GM19452 (cell line): Measurements from ENCODE around the gene KIF21A.

Source experiments
- ATAC-seq: cut with Tn5 transposase; IDR thresholded peaks from one replicate; pipeline ENCODE4 v1.9.1; 2021; ENCODE audit not compliant: unreplicated experiment

KIF21A gene

DNA sequence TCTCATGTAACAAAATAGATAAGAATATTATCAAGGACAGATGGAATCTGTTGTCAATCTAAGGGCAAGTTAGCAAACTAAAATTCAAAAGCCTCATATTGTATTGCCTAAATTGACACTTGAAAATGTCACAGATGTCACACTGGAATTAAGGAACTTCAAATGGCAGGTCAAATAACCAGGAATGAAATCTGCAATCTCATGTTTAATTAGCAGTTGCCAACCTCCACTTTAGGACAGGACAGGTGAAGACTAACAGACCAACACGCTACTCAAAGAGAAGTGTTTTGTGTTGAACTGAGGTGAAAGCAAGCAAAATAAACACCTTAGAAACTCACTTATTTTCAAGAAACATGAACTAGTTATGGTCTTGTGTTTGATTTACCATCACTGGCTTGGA is 11.1 kb downstream of the KIF21A start:
- ATAC-seq = no peak

DNA sequence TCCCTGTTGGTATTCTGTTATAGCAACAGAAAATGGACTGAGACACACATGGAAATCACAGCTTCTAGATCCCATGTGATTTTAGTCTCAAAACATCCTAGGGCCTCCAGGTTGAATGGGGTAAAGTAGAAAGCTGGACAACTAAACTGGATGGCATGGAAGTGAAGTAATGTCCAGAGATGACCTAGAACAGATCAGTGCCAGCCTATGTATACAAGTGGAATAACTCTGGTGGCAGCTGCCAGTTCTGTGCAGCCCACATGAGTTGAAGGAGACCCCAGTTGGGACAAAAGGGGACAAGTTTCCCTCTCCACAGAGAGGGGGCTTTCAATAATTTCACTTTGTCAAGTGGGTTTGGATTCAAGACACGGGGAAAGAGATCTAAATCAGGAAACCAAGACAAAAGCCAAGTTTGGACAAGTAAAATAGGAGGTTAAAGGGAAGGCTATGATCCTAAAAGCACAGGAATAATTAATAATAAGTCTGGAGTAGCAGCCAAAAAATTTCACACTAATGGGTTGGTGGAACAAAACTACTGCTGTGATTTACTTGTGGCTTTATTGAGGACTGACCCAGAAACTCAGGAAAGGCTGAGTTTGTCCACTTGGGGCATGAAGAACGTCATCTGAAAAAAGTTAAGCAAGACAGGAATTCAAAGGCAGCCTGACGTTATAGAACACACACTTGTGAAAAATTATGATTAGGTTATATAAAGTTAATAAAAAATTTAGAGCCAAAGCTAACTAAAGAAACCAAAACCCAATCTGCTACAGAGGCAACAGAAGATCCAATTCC is 11.7 kb downstream of the KIF21A start:
- ATAC-seq = no peak

DNA sequence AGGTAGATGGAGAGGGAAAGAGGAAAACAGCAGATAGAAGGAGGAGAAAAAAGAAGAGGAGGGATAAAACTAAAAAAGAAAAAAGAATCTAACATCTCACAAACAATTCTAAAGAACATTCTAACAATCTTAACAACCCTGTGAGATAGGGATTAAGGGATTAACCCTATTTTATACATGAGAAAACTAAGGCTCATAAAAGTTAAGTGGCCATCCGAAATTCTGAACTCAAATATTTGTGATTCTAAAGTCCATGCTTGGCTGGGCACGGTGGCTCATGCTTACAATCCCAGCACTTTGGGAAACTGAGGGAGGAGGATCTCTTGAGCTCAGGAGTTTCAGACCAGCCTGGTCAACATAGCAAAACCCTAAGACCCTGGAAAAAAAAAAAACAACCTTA is 13.1 kb downstream of the KIF21A start:
- no peak for ATAC-seq

DNA sequence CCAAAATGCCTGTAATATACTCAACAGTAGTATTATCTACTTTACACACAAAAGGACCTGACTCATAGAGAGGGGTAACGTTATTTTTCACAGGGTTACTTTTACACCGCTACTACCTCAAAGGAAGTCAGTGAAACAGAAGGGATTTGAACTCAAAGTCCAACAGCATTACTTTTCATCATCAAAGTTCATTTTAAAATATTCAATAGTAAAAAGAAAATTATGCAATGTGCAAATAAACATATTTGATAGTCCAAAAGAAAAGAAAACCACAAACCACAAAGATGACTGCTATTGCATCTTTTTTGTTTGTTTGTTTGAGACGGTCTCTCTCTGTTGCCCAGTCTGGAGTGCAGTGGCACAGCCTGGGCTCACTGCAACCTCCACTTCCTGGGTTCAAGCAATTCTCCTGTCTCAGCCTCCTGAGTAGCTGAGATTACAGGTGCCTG is 15.5 kb downstream of the KIF21A start:
- ATAC-seq = no peak

DNA sequence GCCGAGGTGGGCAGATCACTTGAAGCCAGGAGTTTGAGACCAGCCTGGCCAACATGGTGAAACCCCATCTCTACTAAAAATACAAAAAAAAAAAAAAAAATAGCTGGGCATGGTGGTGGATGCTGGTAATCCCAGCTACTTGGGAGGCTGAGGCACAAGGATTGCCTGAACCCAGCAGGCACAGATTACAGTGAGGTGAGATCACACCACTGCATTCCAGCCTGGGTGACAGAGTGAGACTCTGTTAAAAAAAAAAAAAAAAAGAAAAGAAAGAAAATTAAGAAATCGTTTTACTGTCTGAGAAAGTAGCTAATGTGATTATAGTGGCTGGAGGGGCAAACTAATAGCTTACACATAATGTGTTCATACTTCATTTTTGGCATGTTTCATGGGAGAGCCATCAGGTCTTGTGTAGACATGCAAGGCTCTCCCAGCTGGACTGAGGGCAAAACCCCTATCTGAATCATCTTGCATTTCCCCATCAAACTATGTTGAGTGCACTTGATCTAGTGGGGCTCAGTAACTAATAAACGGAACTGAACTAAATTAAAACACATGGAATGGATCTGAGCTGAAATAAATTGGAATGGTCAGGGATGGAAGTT is 16.2 kb downstream of the KIF21A start:
- ATAC-seq = no peak

DNA sequence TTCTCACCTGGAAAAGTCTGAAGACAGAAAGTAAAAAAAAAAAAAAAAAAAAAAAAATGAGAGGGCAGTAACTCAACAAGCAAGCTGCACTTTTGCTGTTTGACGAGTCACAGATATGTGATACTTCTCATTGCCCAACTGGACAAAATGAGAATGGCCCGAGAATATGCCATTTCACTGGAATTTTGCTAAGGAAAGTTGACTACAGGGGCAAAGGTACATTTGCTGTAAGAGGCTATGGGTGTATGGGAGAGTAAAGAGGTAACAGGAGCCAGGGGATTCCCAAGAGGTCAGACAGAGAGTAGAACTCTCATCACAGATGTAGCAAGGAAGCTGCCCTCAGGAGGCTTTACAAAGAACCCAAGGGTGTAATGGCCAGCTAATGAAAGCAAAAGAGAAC is 22.9 kb downstream of the KIF21A start:
- no peak for ATAC-seq

DNA sequence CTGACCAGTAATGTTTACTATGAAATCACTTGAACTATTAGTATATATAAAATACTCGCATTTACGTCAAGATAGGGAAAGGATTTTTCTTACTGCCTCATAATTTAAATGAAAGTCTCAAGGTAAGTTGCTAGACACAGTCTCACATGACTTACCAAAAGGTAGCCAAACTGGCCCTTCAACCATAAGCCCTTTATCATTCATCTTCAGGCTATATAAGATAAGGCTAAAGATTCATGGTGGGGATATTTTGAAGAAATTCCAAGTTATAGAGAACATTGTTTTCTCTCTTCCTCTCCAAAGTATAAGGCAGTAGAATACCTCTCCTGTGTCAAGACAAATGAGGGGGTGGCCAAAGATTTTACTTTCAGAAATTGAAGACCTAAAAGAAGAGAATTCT is 23.4 kb downstream of the KIF21A start:
- no peak for ATAC-seq

DNA sequence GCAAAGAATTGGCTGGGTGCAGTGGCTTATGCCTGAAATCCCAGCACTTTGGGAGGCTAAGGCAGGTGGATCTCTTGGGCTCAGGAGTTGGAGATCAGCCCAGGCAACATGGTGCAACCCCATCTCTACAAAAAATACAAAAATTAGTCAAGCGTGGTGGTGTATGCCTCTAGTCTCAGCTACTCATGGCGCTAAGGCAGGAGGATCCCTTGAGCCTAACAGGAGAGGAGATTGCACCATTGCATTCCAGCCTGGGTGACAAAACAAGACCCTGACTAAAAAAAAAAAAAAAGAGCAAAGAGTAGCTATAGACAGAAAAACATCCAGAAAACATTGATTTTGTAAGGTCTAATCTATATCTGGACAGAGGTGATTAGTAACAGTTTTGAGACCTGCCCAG is 25.0 kb downstream of the KIF21A start:
- no peak for ATAC-seq

DNA sequence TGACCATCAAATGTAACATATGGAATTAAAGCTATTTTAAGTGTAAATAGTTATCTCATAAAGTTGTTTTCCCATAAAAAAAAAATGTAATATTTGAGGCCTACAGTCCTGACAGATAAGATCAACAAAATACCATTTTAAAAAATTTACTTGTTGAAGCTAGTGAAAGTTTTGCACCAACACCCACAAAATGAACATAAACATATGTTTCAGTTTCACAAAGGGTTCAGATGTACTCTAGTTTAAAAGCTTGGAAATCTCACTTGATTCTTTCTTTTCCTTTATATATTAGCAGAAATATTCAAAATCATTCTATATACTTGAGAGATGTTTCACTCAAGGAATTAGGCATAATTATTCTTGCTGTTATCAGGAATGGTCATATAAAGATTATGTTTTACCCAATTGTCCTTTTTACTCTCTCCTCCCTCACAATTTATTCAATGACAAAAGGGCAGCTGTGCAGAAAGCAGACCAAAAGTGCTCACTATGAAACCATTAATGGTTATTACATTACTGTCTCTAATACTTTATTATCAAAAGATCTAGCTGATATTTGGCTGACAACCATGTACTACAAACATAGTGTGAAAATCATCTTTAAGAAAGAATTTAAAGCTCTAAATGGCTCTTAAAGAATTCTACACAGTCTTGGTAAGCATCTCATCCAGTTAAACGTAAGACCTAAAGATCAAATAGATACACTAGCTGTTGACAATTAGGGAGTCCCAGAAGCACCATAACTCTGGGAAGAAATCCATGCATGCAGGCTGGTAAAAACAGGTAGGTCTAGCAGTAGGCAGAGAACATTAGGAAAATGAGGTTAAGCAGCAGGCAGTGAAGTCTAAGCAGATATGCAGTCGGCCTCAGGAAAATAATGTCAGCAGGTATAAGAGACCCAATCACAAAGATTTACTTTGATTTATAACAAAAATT is 28.8 kb downstream of the KIF21A start:
- no peak for ATAC-seq

DNA sequence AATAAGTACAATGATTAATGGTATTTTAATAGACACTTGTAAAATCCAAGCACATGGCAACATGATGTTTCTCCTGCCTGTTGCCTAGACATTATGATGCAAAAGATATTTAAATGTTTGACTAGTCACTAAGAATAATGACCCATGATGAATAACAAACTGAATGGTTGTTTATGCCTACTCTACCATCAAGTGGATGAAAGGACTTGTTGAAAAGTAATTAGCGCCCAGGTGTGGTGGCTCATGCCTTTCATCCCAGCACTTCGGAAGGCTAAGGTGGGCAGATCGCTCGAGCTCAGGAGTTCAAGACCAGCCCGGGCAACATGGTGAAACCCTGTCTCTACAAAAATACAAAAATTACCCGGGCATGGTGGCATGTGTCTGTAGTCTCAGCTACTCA is 30.7 kb downstream of the KIF21A start:
- no peak for ATAC-seq

DNA sequence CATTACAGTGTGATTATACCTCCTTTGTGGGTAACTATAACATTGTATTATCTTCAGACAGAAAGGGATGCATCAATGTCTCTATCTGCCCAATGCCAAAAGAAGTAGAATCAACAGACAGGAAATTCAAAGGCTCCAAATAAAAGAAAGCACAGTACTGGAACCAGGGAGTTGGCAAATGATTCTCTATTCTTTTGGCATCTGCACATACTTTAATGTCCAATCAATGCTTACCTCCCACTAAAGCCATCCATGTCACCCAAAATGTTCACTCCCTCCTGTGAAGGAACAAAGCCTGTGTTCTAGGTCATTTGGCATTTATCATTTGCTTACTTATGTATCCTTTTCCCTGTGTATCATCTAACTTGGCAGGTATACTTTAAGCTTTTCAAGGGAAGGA is 36.7 kb downstream of the KIF21A start:
- no peak for ATAC-seq

DNA sequence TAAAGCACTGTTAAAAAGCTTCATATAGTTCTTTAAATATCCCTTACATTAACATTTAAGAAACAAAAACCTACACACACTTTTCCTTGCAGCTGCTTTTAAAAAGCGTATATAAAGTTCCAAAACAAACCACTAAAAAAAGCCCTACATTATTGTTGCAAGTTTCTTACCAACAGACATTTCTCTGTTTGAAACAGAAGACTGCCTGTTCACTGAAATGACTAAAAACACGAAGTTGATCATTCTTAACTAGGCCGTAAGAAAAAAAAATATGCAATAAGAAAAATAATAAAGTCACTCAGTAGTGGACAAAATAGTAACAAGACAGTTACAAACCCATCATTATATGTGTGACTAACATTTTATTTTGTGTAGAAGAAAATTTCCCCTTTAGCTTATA is 37.3 kb downstream of the KIF21A start:
- ATAC-seq = no peak

DNA sequence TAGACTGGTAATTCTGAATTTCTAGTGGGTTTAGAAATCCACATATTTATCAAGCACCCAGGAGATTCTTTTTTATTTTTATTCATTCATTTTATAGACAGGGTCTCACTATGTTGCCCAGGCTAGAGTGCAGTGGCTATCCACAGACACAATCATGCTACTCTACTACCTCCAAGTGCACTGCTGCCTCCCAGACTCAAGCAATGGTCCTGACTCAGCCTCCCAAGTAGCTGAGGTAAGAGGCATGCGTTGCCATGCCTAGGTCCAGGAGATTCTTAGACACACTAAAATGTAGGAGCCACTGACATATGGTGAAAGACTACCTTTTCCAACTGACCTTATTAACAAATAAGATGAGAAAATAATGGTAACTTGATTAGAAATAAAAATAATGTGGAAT is 38.9 kb downstream of the KIF21A start:
- no peak for ATAC-seq

DNA sequence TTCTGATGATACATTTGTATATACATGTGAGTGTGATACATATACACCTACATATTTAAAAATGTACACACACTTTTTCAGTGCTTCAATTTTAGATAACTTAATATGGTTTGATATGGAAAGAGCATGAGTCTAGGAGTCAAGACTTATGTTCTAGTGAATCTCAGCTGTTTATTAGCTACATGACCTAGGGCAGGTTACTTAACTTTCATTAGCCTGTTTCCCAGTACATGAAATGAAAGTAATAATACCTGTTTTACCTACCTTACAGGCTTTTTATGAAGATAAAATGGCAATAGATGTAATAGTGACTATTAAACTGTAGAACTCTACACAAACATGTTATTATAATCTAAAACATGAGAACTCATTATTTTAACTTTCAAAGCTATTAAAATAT is 39.5 kb downstream of the KIF21A start:
- ATAC-seq = no peak

DNA sequence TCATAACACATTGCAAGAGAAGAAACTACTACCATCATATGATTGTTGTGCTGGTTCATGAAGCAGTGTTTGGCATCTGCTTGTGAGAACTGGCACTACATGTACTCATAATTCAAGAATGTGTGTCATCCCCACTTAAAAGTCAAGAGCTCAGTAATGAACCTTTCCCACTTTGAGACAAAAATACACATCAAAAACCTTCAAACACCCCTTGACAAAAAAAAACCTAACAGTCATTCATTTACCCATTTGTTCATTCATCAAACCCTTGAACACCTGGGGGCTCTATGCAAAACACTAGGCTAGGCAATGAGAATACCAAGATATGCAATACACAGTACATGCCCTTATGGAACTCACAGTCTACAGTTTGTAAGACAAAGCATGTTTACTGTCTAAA is 40.0 kb downstream of the KIF21A start:
- no peak for ATAC-seq

DNA sequence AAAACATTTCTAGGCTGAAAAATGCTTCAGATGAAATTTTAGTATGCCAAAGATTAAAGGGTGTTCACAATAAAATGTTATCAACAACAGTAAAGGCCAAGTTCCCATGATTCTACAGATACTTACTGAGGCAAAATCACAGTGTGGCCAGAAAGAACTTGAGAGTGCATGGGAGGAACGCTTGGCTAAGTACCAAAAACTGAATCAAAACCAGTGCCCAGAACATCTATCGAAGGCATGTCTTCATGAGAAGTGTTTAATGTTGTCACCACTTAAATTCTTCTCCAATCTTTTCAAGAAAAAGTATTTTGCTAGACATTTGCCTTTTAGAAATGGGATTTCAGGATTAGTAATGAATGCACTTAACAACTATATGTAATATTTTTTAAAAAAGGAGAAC is 41.5 kb downstream of the KIF21A start:
- no peak for ATAC-seq

DNA sequence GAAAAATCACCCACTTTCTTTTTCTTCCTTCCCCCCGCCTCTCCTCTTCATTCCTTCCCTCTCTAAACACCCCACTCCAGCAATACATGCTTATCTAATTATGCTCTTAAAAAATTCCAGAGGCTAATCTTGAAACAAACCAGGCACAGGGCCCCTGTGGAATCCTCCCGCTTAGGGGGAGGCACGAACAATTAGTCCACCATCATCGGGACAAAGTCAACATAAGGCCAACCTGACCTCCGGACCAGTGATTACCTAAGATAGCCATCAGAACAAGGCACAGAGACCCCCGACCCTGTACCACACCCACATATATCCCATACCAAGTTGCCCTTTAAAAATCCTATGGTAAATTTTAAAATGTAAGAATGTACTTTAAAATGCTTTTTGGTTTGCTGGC is 47.1 kb downstream of the KIF21A start:
- ATAC-seq = no peak

DNA sequence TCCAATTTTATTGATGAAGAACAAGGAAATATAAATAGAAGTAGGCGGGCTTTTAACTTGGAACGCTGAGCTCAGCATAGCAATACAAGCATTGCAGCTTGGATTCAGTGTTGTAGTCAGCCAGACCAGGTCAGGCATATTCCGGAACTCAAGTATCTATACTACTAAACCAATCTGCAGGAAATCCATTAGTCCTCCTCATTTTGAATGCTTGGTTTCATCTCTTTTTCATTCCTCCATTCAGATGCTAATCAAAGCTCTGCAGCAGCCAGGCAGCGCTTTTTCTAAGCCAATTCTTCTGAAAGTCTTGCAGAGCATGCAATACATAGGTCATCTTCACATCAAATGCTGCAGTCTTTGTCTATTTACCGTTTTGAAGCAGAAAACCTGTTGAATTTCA is 49.0 kb downstream of the KIF21A start:
- ATAC-seq = no peak

DNA sequence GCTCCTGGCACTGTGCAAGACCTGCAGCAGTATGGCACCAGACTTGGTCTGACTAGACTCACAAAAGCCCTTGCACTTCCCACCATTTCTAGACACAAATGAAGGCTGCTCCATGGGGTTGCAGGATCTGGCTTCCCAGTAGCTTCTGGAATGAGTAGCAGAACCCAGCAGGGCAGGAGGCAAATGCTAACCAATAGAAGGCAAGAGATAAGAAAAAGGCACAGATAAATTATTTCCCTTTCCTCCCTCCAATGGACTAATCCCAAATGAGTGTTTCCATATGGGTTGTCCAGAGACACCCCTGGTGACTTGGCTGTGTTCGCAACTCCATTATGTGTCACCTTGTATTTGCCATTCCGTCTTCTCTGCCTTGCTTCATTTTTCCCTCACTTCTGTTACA is 49.7 kb downstream of the KIF21A start:
- ATAC-seq = no peak

DNA sequence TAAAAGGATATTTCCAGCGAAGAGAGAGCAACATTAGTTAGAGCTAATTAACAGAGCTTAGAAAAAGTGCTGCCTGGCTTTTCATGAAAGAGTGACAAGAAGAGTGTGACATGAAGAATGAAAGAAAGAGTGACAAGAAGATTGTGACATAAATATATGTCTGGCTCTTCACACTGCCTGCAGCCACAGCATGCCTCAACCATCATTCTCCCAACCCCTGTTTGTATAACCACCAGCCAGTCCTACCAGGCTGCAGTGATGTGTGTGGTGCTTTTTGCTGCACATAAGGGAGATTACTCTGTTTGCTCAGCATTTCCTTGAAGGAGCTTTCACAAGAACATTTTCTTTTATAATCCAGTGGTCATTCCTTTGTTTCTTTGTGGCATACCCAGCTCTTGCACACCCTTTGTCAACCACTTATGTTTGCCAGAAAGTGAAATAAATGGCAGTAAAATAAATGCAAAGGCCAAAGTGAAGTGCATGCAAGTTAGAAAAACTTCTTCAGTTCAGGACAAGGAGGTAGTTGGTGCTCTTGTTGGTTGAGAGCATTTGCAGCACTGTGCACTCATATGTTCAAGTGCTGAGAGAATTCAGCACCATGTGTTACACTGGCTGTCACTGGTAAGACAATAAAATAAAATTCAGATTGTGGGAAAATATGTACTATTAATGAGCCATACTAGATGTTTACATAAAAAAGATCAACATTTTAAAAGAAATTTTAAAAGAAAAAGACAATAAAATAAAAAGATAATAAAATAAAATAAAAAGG is 50.6 kb downstream of the KIF21A start:
- ATAC-seq = no peak

DNA sequence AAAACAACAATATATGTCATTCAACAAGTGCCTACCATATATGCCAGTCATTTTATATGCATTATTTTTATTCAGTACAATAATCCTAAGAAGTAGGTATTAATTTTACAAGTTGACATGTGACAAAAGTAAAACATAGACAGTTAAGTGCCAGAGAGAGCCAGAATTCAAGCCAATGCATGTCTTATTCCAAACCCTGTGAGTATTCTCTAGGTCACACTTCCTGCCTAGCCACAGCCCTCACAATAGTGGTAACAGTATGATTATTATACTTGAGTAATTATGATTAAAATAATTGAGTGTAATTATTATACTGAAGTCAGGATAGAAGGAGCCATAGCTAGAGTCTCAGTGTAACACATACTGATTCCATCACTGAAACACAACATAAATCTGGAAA is 52.2 kb downstream of the KIF21A start:
- ATAC-seq = no peak
